Sigmoid colon (tissue), 7 donors: Measurements from ENCODE around the gene NPAS4. TPM values are rescaled to one million over a fixed set of nuclear protein-coding genes. Genes with fewer than 3 reads are reported as not detected.
"Not testable (repeated sequence)": the region's sequence is repeated elsewhere in the genome, so short reads cannot be mapped to it uniquely, and the experiment has no call there.

Source experiments
- DNase-seq: peaks from one replicate; pipeline ENCODE4 v3.0.0-alpha.2; 2019
- H3K27ac ChIP-seq, 4 donors: fragments of 200-600 bp; sonication (generic); one replicate each; pipeline ENCODE4 v1.5.1; 2016 to 2019; ENCODE audit warnings: mild to moderate bottlenecking in 1 of 4
- H3K27me3 ChIP-seq, 3 donors: fragments of 200-600 bp; sonication (generic); one replicate each; pipeline ENCODE4 v1.5.1; 2019; ENCODE audit warnings: mild to moderate bottlenecking in 1 of 3
- H3K36me3 ChIP-seq, 4 donors: fragments of 200-600 bp; sonication (generic); one replicate each; pipeline ENCODE4 v1.5.1; 2016 to 2019
- H3K4me1 ChIP-seq, 4 donors: fragments of 200-600 bp; sonication (generic); one replicate each; pipeline ENCODE4 v1.5.1; 2017 to 2019
- H3K4me3 ChIP-seq, 4 donors: fragments of 200-600 bp; sonication (generic); one replicate each; pipeline ENCODE4 v1.5.1; 2017 to 2019; ENCODE audit warnings: mild to moderate bottlenecking in 2 of 4, moderate library complexity in 1 of 4
- H3K9me3 ChIP-seq, 4 donors: fragments of 200-600 bp in 3 of 4; sonication (generic) in 3 of 4; one replicate each; pipeline versions ENCODE4 v1.5.1 to v1.6.1; 2013 to 2019
- EP300 ChIP-seq, 4 donors: sonication (generic); formaldehyde crosslinking; IDR thresholded peaks; one replicate each; pipeline ENCODE4 v1.6.1; 2017; ENCODE audit warnings: antibody characterized with exemption in 4 of 4
- POLR2A ChIP-seq, 2 donors: fragments of 450-650 bp; IDR thresholded peaks; one replicate each; pipeline ENCODE4 v1.6.1; 2016; ENCODE audit warnings: antibody characterized with exemption in 2 of 2, mild to moderate bottlenecking in 2 of 2, moderate library complexity in 2 of 2
- WGBS, 2 donors: extraction: QIAGEN DNeasy Blood & Tissue Kit; methylation state at CpG; one replicate each; pipeline ENCODE4 v1.1.7; 2013; 5-methylcytosine and 5-hydroxymethylcytosine counted together
- intact Hi-C: fragments of 100-400 bp; cut with DNase I; formaldehyde crosslinking; loops from one replicate; pipeline ENCODE4 v1.15.1; 2023
- polyA plus RNA-seq, 3 donors: library from polyadenylated mRNA; stranded (reverse); fragments of 200-250 nt; gene quantifications; one replicate each; pipeline ENCODE4 v1.2.3, GENCODE V29; 2013
- total RNA-seq, 4 donors: library from RNA; depleted of rRNA; stranded (reverse); fragments of >200 nt; gene quantifications; one replicate each; pipeline ENCODE4 v1.1.0, GENCODE V29; 2016
- TF ChIP-seq, protein P1 (sequence below), 4 experiments: fragments of 450-650 bp in 3 of 4; fragments of 200-600 bp in 1 of 4; IDR thresholded peaks; one replicate each; pipeline ENCODE4 v1.5.1; 2016 to 2019; ENCODE audit warnings: antibody characterized with exemption in 4 of 4, mild to moderate bottlenecking in 3 of 4, moderate library complexity in 2 of 4
- donor health status: healthy with polysubstance abuse.
- donor health status: Bipolar disorder and iron deficiency.
- donor health status: healthy.

The NPAS4 gene
- total RNA-seq (1 to 10 TPM in 1 of 4 donors, under 1 TPM in 3; 0.49 to 2.5 (median 0.83) TPM), polyA plus RNA-seq (under 1 TPM in 1 of 3 donors, not detected in 2; 0.19 TPM)

DNA sequence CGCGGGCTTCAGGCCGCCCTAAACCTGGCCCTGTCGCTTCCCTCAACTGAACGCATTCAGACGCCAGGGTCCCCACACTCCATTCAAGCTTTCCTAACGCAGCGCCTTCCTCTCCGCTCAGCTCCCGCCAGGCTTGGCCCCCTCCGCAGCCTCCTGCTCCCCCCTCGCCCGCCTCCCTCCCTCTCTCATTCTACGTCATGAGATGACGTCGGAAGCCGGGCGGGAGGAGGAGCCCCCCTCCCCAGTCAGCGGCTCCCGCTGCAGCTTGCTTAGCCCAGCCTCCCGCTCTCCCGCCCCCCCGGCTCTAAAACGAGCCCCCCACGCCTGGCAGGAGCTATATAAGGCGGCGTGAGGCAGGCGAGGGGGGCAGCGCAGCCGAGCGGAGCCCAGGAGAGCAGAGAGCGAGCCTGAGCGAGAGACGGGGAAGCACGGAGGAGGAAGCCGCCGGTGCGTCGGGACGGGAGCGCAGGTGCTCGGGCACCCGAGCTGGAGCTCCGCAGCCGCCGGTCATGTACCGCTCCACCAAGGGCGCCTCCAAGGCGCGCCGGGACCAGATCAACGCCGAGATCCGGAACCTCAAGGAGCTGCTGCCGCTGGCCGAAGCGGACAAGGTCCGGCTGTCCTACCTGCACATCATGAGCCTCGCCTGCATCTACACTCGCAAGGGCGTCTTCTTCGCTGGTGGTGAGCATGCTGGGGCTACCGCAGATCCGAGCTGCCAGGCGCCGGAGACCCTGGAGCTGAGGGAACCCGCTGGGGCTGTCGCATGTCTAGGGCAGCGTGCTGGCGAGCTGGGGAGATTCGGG, at the start of gene NPAS4:
TSS of gene NPAS4 (plus strand) at position 365 of the 806 bp plus-strand sequence. CDS start at position 510, 145 bp downstream.
- 10 to 27% methylated on average over 71 of the region's 71 CpGs for WGBS, 2 donors
- Histone ChIP-seq H3K9me3 (no peaks in the 10 kb centered on the region), H3K36me3 (peaks cover 12 to 39% (median 30%) of the 10 kb centered on the region in 4 donors), H3K4me3 (no peak within 1 kb of the TSS), H3K27me3 (no peaks in the 10 kb centered on the region), H3K4me1 (peaks cover 0 to 46% (median 41%) of the 10 kb centered on the region in 4 donors), H3K27ac (peak within 1 kb of the TSS in 3 of 4 donors; percentile 17 to 96 (median 67))
- no peak for TF ChIP-seq EP300 (IDR thresholded peaks at IDR 0.05)
- no peak for TF ChIP-seq POLR2A (IDR thresholded peaks at IDR 0.05)
- no peak for DNase-seq
- intact Hi-C loops = no loop called here

DNA sequence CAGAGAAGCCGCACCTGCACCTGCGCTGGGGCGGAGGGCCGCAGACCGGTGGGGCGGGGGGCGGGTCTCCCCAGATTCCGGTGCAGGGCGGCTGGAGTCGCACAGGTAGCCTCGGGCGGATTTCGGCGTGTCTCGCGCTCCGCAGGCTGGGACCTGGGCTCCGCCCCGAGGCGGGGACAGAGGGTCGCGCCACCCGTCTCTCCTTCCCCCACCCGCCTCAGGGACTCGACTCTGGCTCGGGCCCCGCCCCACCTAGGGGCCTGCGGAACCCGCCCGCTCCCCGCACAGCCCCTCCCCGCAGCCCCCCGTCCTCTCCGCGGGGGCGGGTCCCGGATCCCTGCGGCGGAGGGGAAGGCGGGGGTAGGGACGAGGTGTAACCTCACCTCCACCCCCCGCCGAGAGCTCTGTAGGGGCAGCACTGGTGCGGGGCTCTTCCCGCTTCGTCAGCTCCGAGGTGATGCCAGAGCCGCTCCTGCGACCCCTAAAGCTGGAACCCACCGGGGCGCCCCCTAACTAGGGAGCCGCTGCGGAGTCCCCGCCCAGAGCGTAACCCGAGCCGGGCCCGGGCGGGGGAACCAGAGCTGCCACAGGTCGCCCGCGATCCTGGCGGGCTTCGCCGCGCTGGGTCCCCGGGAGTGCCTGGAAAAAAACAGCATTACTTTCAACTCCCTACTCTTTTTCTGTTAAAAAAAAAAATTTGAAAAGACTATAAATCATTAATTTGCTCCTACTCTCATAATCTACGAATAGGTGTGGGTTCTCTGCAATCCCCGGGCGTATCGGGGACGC, 49.0 kb upstream of the NPAS4 start, which contains the start of gene SLC29A2:
TSS of gene SLC29A2 (minus strand) at position 134 of the 789 bp plus-strand sequence. CDS start 169 bp downstream, outside the sequence.
- DNase-seq = no peak
- peak within 1 kb of the TSS; percentile 52 to 72 (median 62) for H3K4me3 ChIP-seq
- TF ChIP-seq POLR2A (IDR thresholded peaks at IDR 0.05) = peak in 1 of 2 donors; percentile 5
- TF ChIP-seq, protein P1, sequence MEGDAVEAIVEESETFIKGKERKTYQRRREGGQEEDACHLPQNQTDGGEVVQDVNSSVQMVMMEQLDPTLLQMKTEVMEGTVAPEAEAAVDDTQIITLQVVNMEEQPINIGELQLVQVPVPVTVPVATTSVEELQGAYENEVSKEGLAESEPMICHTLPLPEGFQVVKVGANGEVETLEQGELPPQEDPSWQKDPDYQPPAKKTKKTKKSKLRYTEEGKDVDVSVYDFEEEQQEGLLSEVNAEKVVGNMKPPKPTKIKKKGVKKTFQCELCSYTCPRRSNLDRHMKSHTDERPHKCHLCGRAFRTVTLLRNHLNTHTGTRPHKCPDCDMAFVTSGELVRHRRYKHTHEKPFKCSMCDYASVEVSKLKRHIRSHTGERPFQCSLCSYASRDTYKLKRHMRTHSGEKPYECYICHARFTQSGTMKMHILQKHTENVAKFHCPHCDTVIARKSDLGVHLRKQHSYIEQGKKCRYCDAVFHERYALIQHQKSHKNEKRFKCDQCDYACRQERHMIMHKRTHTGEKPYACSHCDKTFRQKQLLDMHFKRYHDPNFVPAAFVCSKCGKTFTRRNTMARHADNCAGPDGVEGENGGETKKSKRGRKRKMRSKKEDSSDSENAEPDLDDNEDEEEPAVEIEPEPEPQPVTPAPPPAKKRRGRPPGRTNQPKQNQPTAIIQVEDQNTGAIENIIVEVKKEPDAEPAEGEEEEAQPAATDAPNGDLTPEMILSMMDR (IDR thresholded peaks at IDR 0.05) = no peak
- H3K27me3 ChIP-seq = peaks cover 10 to 66% (median 39%) of the 10 kb centered on the region in 3 donors
- no peaks in the 10 kb centered on the region for H3K36me3 ChIP-seq
- no peaks in the 10 kb centered on the region for H3K9me3 ChIP-seq
- 1% methylated on average over 72 of the region's 72 CpGs for WGBS, 2 donors
- intact Hi-C loops = no loop called here
- H3K4me1 ChIP-seq = peaks cover 0 to 20% (median 18%) of the 10 kb centered on the region in 4 donors
- peak within 1 kb of the TSS; percentile 5 to 60 (median 44) for H3K27ac ChIP-seq

GRCh38 chr11:66373265-66373664, 47.6 kb upstream of the NPAS4 start:
- intact Hi-C loops = no loop called here
- peaks cover 0 to 20% (median 18%) of the 10 kb centered on the region in 4 donors for H3K4me1 ChIP-seq
- no peak for DNase-seq
- H3K36me3 ChIP-seq = no peaks in the 10 kb centered on the region
- WGBS, 2 donors = 45 to 76% methylated on average over 5 of the region's 5 CpGs
- no peak overlapping the region for H3K4me3 ChIP-seq
- TF ChIP-seq, protein P1 (IDR thresholded peaks at IDR 0.05) = no peak
- no peak overlapping the region for H3K27ac ChIP-seq
- no peaks in the 10 kb centered on the region for H3K9me3 ChIP-seq
- H3K27me3 ChIP-seq = peaks cover 10 to 79% (median 39%) of the 10 kb centered on the region in 3 donors

- H3K4me3 ChIP-seq, H3K9me3 ChIP-seq, H3K27ac ChIP-seq, H3K36me3 ChIP-seq, DNase-seq, intact Hi-C loops: not testable (repeated sequence)
- peaks cover 10 to 84% (median 39%) of the 10 kb centered on the region in 3 donors for H3K27me3 ChIP-seq
- 73 to 86% methylated on average over 9 of the region's 9 CpGs for WGBS, 2 donors
- peaks cover 0 to 20% (median 18%) of the 10 kb centered on the region in 4 donors for H3K4me1 ChIP-seq
These were observed 47.0 kb upstream of the NPAS4 start for GRCh38 chr11:66373690-66374287.

- H3K36me3 ChIP-seq, intact Hi-C loops, DNase-seq, H3K9me3 ChIP-seq, H3K4me3 ChIP-seq, H3K27ac ChIP-seq, H3K4me1 ChIP-seq: not testable (repeated sequence)
- 22 to 27% methylated on average over 7 of the region's 7 CpGs for WGBS, 2 donors
- peaks cover 0 to 51% (median 0%) of the 10 kb centered on the region in 3 donors for H3K27me3 ChIP-seq
These were observed 40.6 kb upstream of the NPAS4 start for GRCh38 chr11:66380264-66380663.

- 46 to 80% methylated on average over 13 of the region's 13 CpGs for WGBS, 2 donors
- DNase-seq, H3K9me3 ChIP-seq, H3K36me3 ChIP-seq, H3K4me1 ChIP-seq, intact Hi-C loops, H3K27ac ChIP-seq, H3K4me3 ChIP-seq: not testable (repeated sequence)
- peaks cover 0 to 19% (median 0%) of the 10 kb centered on the region in 3 donors for H3K27me3 ChIP-seq
These were observed 36.5 kb upstream of the NPAS4 start for GRCh38 chr11:66384316-66384715.
